IMR-90 (cell line): Measurements from ENCODE around the gene NUDT19. TPM values are rescaled to one million over a fixed set of nuclear protein-coding genes. Genes with fewer than 3 reads are reported as not detected.

Source experiments
- ATAC-seq: fragments of 200-7000 bp; cut with Tn5 transposase; 2 replicates; pipeline ENCODE4 v1.9.1; 2020; ENCODE audit warnings: low read depth, mild to moderate bottlenecking, moderate library complexity
- BruUV-seq: library from RNA; stranded (reverse); fragments of 400-500 nt; replicated peaks from 2 replicates; lab custom pipeline; 2021; lab: Mats Ljungman, UMichigan
- CTCF ChIA-PET: fragments of 300-600 bp; formaldehyde crosslinking; extraction: SDS; loops from one replicate; lab custom pipeline; 2021; ENCODE audit warnings: antibody characterized with exemption; lab: Yijun Ruan, JAX
- POLR2A ChIA-PET: fragments of 300-600 bp; sonication (Branson Sonifier 250); formaldehyde crosslinking; loops from one replicate; lab custom pipeline; 2022; ENCODE audit warnings: antibody characterized with exemption; ENCODE audit not compliant: unreplicated experiment; lab: Charles Lee
- DNase-seq: peaks from one replicate; pipeline ENCODE4 v3.0.0; 2013
- H2AFZ ChIP-seq: replicated peaks from 2 replicates; pipeline ENCODE3; 2013; ENCODE audit warnings: low read length, mild to moderate bottlenecking; ENCODE audit not compliant: poor library complexity
- H2AK5ac ChIP-seq: 2 replicates; pipeline ENCODE4 v1.6.1; 2013; ENCODE audit warnings: low read depth, low read length, inconsistent platforms
- H2AK9ac ChIP-seq: replicated peaks from 2 replicates; pipeline ENCODE3; 2013; ENCODE audit warnings: mild to moderate bottlenecking, low read depth, low read length, moderate library complexity; ENCODE audit not compliant: poor library complexity
- H2BK120ac ChIP-seq: 2 replicates; pipeline ENCODE4 v1.6.1; 2013; ENCODE audit warnings: low read depth, low read length, inconsistent platforms
- H2BK15ac ChIP-seq: 3 replicates; pipeline ENCODE4 v1.6.1; 2013; ENCODE audit warnings: low read depth, low read length, inconsistent platforms
- H2BK20ac ChIP-seq: 2 replicates; pipeline ENCODE4 v1.6.1; 2013; ENCODE audit warnings: low read depth, mild to moderate bottlenecking, inconsistent platforms, low read length, moderate library complexity
- H2BK5ac ChIP-seq: 2 replicates; pipeline ENCODE4 v1.6.1; 2013; ENCODE audit warnings: mild to moderate bottlenecking, low read depth, low read length, inconsistent platforms; ENCODE audit not compliant: poor library complexity, severe bottlenecking
- H3K14ac ChIP-seq: replicated peaks from 2 replicates; pipeline ENCODE4 v1.6.1; 2013; ENCODE audit warnings: low read depth, low read length, inconsistent platforms
- H3K18ac ChIP-seq: 2 replicates; pipeline ENCODE4 v1.6.1; 2013; ENCODE audit warnings: low read depth, low read length, control low read depth
- H3K23ac ChIP-seq: 2 replicates; pipeline ENCODE4 v1.6.1; 2013; ENCODE audit warnings: low read depth, low read length, inconsistent platforms
- H3K27ac ChIP-seq: 2 replicates; pipeline ENCODE4 v1.5.1; 2013; ENCODE audit warnings: mild to moderate bottlenecking, control low read depth, low read length; ENCODE audit not compliant: insufficient read depth
- H3K27me3 ChIP-seq: 2 replicates; pipeline ENCODE4 v1.6.1; 2013; ENCODE audit warnings: low read length; ENCODE audit not compliant: control insufficient read depth, insufficient read depth
- H3K36me3 ChIP-seq: 2 replicates; pipeline ENCODE4 v1.6.1; 2013; ENCODE audit warnings: low read length, mixed read lengths; ENCODE audit not compliant: control insufficient read depth, insufficient read depth
- H3K4ac ChIP-seq: 2 replicates; pipeline ENCODE4 v1.6.1; 2013; ENCODE audit warnings: low read depth, low read length, inconsistent platforms
- H3K4me1 ChIP-seq: 2 replicates; pipeline ENCODE4 v1.6.1; 2013; ENCODE audit warnings: low read length, mixed read lengths; ENCODE audit not compliant: control insufficient read depth, insufficient read depth
- H3K4me2 ChIP-seq: 2 replicates; pipeline ENCODE4 v1.6.1; 2013; ENCODE audit warnings: low read depth, mild to moderate bottlenecking, control low read depth, low read length, moderate library complexity
- H3K4me3 ChIP-seq: 2 replicates; pipeline ENCODE4 v1.5.1; 2013; ENCODE audit warnings: low read depth, mild to moderate bottlenecking, control low read depth, low read length, moderate library complexity; ENCODE audit not compliant: insufficient read depth
- H3K56ac ChIP-seq: 2 replicates; pipeline ENCODE4 v1.6.1; 2013; ENCODE audit warnings: low read length, inconsistent platforms; ENCODE audit not compliant: insufficient read depth; ENCODE audit errors: extremely low read depth
- H3K79me1 ChIP-seq, 2 experiments: 2 replicates each; pipeline ENCODE4 v1.6.1; 2013; ENCODE audit warnings: low read length in 2 of 2, inconsistent platforms in 1 of 2, low read depth in 1 of 2
- H3K9ac ChIP-seq: 2 replicates; pipeline ENCODE4 v1.6.1; 2013; ENCODE audit warnings: low read depth, low read length, control low read depth
- H3K9me1 ChIP-seq: 2 replicates; pipeline ENCODE4 v1.6.1; 2013; ENCODE audit warnings: low read length, inconsistent platforms; ENCODE audit not compliant: insufficient read depth
- H3K9me3 ChIP-seq: 2 replicates; pipeline ENCODE4 v1.6.1; 2013; ENCODE audit warnings: low read length; ENCODE audit not compliant: control insufficient read depth, insufficient read depth
- H4K20me1 ChIP-seq: 2 replicates; pipeline ENCODE4 v1.6.1; 2013; ENCODE audit warnings: low read length, inconsistent platforms; ENCODE audit not compliant: insufficient read depth
- H4K5ac ChIP-seq: 2 replicates; pipeline ENCODE4 v1.6.1; 2013; ENCODE audit warnings: mild to moderate bottlenecking, low read depth, low read length, control low read depth
- H4K8ac ChIP-seq, 2 experiments: 2 replicates each; pipeline ENCODE4 v1.6.1; 2013; ENCODE audit warnings: low read depth in 2 of 2, low read length in 2 of 2, control low read depth in 1 of 2, inconsistent platforms in 1 of 2
- H4K91ac ChIP-seq: 2 replicates; pipeline ENCODE4 v1.6.1; 2013; ENCODE audit warnings: low read depth, low read length, inconsistent platforms; ENCODE audit not compliant: insufficient read depth
- CHD1 ChIP-seq: IDR thresholded peaks from 2 replicates; pipeline ENCODE4 v1.6.1; 2012; ENCODE audit warnings: low read depth, low read length, improper control_type of control experiment
- MAFK ChIP-seq: IDR thresholded peaks from 2 replicates; pipeline ENCODE4 v1.6.1; 2012; ENCODE audit warnings: low read depth, low read length, improper control_type of control experiment
- MXI1 ChIP-seq: IDR thresholded peaks from 2 replicates; pipeline ENCODE4 v1.6.1; 2012; ENCODE audit warnings: low read depth, mild to moderate bottlenecking, low read length, moderate library complexity, borderline replicate concordance
- POLR2A ChIP-seq: IDR thresholded peaks from 2 replicates; pipeline ENCODE4 v1.6.1; 2012; ENCODE audit warnings: mild to moderate bottlenecking, low read depth, low read length
- RAD21 ChIP-seq: IDR thresholded peaks from 2 replicates; pipeline ENCODE4 v1.6.1; 2012; ENCODE audit warnings: low read length, improper control_type of control experiment
- WGBS, 2 experiments: methylation state at CpG; one replicate each; pipeline versions ENCODE4 v1.1.5 to v1.1.7; 2013; ENCODE audit warnings: missing lambda C conversion rate in 2 of 2; ENCODE audit not compliant: insufficient read length in 1 of 2; ENCODE audit errors: extremely low coverage in 2 of 2; 5-methylcytosine and 5-hydroxymethylcytosine counted together
- dilution Hi-C: fragments of 300-500 bp; cut with HindIII; formaldehyde crosslinking; loops from one replicate; pipeline ENCODE4 v1.14.3; 2018; ENCODE audit warnings: low sequenced_read_pairs; ENCODE audit not compliant: unreplicated experiment
- in situ Hi-C: fragments of 300-500 bp; cut with MboI; formaldehyde crosslinking; loops from 3 replicates; pipeline ENCODE4 v1.14.3; 2019; ENCODE audit warnings: low sequenced_read_pairs, inconsistent platforms, mixed read lengths
- intact Hi-C: fragments of 100-400 bp; cut with micrococcal nuclease; formaldehyde crosslinking; loops from 2 replicates; pipeline ENCODE4 v1.10.0; 2022
- microRNA-seq, 2 experiments: library from miRNA; stranded (forward) in 1 of 2; unstranded in 1 of 2; fragments of 10-50 nt in 1 of 2; fragments of <30 nt in 1 of 2; gene quantifications in 1 of 2; microRNA quantifications in 1 of 2; one replicate each; pipeline versions ENCODE3 to v1.1.0; 2013 to 2020; ENCODE audit not compliant: insufficient read depth in 1 of 2, insufficient read length in 1 of 2, unreplicated experiment in 1 of 2
- polyA plus RNA-seq, 3 experiments: library from polyadenylated mRNA; depleted of rRNA; stranded (reverse); fragments of >200 nt; gene quantifications; 2 replicates each; pipeline ENCODE4 v1.2.3, GENCODE V29; 2012; ENCODE audit warnings: low replicate concordance in 1 of 3
- small RNA-seq, 5 experiments: library from RNA; depleted of rRNA; stranded (forward); fragments of <200 nt; gene quantifications; one replicate each; pipeline ENCODE3, GENCODE V24; 2012
- total RNA-seq: library from RNA; depleted of rRNA; stranded (reverse); fragments of >200 nt; gene quantifications from 2 replicates; pipeline ENCODE4 v1.2.3, GENCODE V29; 2012; rRNA removed
- TF ChIP-seq, protein P1 (sequence below): fragments of 150-350 bp; IDR thresholded peaks from 2 replicates; pipeline ENCODE4 v1.6.1; 2016; ENCODE audit warnings: low read depth, mild to moderate bottlenecking, low read length, moderate library complexity, borderline replicate concordance
- TF ChIP-seq, protein P2 (sequence below): conservative IDR thresholded peaks from 2 replicates; pipeline ENCODE4 v1.5.1; 2012; ENCODE audit warnings: mild to moderate bottlenecking, low read depth, low read length, improper control_type of control experiment

NUDT19 gene
- total and polyA plus RNA-seq, 2 of the 4 experiments (the other 2 are of a cell fraction), result 4.1 to 4.5 TPM

DNA sequence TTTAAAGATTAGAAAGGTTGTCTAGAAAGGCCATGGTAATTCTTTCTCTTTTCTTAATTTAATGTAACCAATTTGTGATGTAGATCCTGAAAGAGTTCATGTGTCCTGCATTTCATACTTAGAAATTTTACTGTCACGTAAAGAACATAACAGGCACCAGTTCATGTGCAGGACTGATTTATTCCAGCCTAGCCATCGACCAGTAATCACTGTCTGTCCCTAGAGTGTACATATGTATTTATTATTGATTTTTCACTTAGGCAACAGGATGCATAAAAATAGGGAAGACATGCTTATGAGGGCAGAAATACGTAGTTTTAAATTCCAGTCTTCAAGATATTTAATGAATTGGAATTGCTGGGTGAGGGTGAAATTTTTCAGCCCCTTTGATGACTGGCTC is 65.6 kb downstream of the NUDT19 start:
- Histone ChIP-seq H2BK15ac (no peak overlapping the region), H2BK120ac (no peak overlapping the region), H4K8ac (no peak overlapping the region), H4K5ac (no peak overlapping the region), H3K56ac (no peak overlapping the region), H3K4me3 (no peak overlapping the region), H3K14ac (no peak overlapping the region), H3K9me1 (no peaks in the 10 kb centered on the region), H3K4ac (no peak overlapping the region), H3K27ac (no peak overlapping the region), H4K20me1 (no peaks in the 10 kb centered on the region), H3K18ac (no peak overlapping the region), H3K9me3 (no peaks in the 10 kb centered on the region), H2BK5ac (no peak overlapping the region), H3K79me1 (no peaks in the 10 kb centered on the region), H2AK5ac (no peak overlapping the region), H3K23ac (no peak overlapping the region), H3K27me3 (no peaks in the 10 kb centered on the region; the same call in 1 of the 2 replicates), H2AK9ac (no peak overlapping the region), H3K36me3 (no peaks in the 10 kb centered on the region), H4K91ac (no peak overlapping the region), H2AFZ (no peak overlapping the region), H2BK20ac (no peak overlapping the region), H3K9ac (no peak overlapping the region), H3K4me1 (no peaks in the 10 kb centered on the region), H3K4me2 (no peak overlapping the region)
- CTCF ChIA-PET, result interaction anchor here (0.6 kb wide), 1 partner anchor 171 kb away, joined by 3 read pairs; no protein-coding TSS in a partner anchor
- in situ Hi-C loops (no loop called here), dilution Hi-C loops (no loop called here), intact Hi-C loops (no loop called here)
- no peak for DNase-seq
- TF ChIP-seq, protein P1, sequence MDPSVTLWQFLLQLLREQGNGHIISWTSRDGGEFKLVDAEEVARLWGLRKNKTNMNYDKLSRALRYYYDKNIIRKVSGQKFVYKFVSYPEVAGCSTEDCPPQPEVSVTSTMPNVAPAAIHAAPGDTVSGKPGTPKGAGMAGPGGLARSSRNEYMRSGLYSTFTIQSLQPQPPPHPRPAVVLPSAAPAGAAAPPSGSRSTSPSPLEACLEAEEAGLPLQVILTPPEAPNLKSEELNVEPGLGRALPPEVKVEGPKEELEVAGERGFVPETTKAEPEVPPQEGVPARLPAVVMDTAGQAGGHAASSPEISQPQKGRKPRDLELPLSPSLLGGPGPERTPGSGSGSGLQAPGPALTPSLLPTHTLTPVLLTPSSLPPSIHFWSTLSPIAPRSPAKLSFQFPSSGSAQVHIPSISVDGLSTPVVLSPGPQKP, result no peak
- TF ChIP-seq, protein P2, sequence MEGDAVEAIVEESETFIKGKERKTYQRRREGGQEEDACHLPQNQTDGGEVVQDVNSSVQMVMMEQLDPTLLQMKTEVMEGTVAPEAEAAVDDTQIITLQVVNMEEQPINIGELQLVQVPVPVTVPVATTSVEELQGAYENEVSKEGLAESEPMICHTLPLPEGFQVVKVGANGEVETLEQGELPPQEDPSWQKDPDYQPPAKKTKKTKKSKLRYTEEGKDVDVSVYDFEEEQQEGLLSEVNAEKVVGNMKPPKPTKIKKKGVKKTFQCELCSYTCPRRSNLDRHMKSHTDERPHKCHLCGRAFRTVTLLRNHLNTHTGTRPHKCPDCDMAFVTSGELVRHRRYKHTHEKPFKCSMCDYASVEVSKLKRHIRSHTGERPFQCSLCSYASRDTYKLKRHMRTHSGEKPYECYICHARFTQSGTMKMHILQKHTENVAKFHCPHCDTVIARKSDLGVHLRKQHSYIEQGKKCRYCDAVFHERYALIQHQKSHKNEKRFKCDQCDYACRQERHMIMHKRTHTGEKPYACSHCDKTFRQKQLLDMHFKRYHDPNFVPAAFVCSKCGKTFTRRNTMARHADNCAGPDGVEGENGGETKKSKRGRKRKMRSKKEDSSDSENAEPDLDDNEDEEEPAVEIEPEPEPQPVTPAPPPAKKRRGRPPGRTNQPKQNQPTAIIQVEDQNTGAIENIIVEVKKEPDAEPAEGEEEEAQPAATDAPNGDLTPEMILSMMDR, result no peak
- no peak for TF ChIP-seq RAD21
- TF ChIP-seq POLR2A, result no peak
- no peak for TF ChIP-seq CHD1
- no peak for TF ChIP-seq MXI1
- no peak for TF ChIP-seq MAFK
- POLR2A ChIA-PET, result no interaction called here
- ATAC-seq, result no peak
- no CpG with 5 or more reads among the region's 3 CpGs for WGBS, 2 experiments
- BruUV-seq, result no TSS peak

Small RNAs within 50 kb of the gene (microRNA-seq; reads per million reads assigned to microRNA genes)
- gene RN7SL789P (ENCODE audit: insufficient read depth, insufficient read length), result not detected

Small RNAs within 50 kb of the gene (small RNA-seq; reads per million reads assigned to genes)
- 0 reads per million in 5 experiments for gene RN7SL789P

Other genes with a start within 250 kb of the NUDT19 start
- gene PDCD5, start 110.6 kb upstream of the NUDT19 start, total RNA-seq, result 30.6 and 123 TPM in 2 replicates
- 74.1 and 79.2 TPM in 2 replicates for gene PDCD5, start 110.6 kb upstream of the NUDT19 start, polyA plus RNA-seq (2012; rRNA removed)
- 31.4 and 35.0 TPM in 2 replicates for gene ANKRD27, start 16.6 kb upstream of the NUDT19 start, total RNA-seq
- 15.7 and 16.7 TPM in 2 replicates for gene ANKRD27, start 16.6 kb upstream of the NUDT19 start, polyA plus RNA-seq (2012; rRNA removed)
- 0.18 and 0.28 TPM in 2 replicates for gene RGS9BP, start 16.0 kb upstream of the NUDT19 start, total RNA-seq
- gene RGS9BP, start 16.0 kb upstream of the NUDT19 start, polyA plus RNA-seq (2012; rRNA removed), result 0.03 and 0.06 TPM in 2 replicates
- gene TDRD12, start 27.9 kb downstream of the NUDT19 start, total RNA-seq, result under 0.01 TPM in 2 replicates
- gene TDRD12, start 27.9 kb downstream of the NUDT19 start, polyA plus RNA-seq (2012; rRNA removed), result 0.03 and 0.07 TPM in 2 replicates
- not detected in 2 replicates for gene SLC7A9, start 177.9 kb downstream of the NUDT19 start, total RNA-seq
- gene SLC7A9, start 177.9 kb downstream of the NUDT19 start, polyA plus RNA-seq (2012; rRNA removed), result not detected in 2 replicates